ENCODE measurements around the gene MUC3A.

DNA sequence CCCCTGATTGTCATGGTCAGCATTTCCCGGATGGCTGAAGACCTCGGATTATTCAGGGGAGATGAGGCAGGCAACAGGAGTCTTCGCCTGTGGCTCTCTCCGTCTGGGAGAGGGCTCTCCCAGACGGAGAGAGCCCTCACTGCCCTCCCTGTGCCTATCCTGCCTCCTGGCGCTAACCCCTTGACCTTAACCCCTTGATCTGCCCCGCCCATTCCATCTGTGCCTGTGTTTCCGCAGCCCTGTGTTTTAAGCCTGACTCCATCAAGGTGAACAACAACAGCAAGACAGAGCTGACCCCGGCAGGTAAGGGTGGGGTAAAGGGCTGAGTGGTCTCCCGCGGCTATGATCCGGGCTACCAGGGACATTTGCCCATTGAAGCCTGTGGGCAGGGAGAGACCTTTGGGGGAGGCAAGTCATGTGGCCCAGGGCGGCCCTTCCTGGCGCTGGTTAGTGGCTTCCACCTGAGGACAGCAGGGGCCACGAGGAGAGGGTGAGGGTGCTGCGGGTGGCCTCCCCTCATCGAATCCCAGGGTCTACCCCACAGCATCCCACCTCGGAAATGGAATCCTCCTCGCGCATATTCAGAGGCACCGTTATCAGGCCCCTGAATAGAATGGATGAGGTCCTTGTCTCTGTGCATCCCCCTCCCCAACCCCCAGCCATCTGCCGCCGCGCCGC is 15.8 kb downstream of the MUC3A start:
- TF ChIP-seq CEBPB (IDR thresholded peaks at IDR 0.05; ENCODE audit: low read depth, low read length) (no peak), SP1 (IDR thresholded peaks at IDR 0.05; ENCODE audit: low read depth, low read length) (no peak), EZH2 (IDR thresholded peaks at IDR 0.05; ENCODE audit: low read depth, low read length, severe bottlenecking) (no peak), EGR1 (IDR thresholded peaks at IDR 0.05; ENCODE audit: borderline replicate concordance, low read depth, low read length) (no peak)

Measured in H1 (cell line).